Measurements from ENCODE around the gene PADI3.

The PADI3 gene

GRCh38 chr1:17211377-17211776, 37.5 kb upstream of the PADI3 start:
- no peak overlapping the region for H3K27ac Mint-ChIP-seq
- ATAC-seq (no peak), DNase-seq (no peak)
- no peak overlapping the region for H3K4me3 Mint-ChIP-seq
- H3K4me1 Mint-ChIP-seq, result peaks cover 52% of the 10 kb centered on the region
- H3K36me3 Mint-ChIP-seq (ENCODE audit: low read depth), result no peaks in the 10 kb centered on the region
- peaks cover 65% of the 10 kb centered on the region for H3K27me3 Mint-ChIP-seq
- no peaks in the 10 kb centered on the region for H3K9me3 Mint-ChIP-seq

- ATAC-seq (no peak), DNase-seq (no peak)
- Mint-ChIP-seq H3K27me3 (peaks cover 64% of the 10 kb centered on the region), H3K4me1 (peaks cover 50% of the 10 kb centered on the region), H3K36me3 (ENCODE audit: low read depth) (no peaks in the 10 kb centered on the region), H3K4me3 (no peak overlapping the region), H3K27ac (no peak overlapping the region), H3K9me3 (no peaks in the 10 kb centered on the region)
Measured at GRCh38 chr1:17212009-17212408, 36.9 kb upstream of the PADI3 start.

- Mint-ChIP-seq H3K9me3 (no peaks in the 10 kb centered on the region), H3K36me3 (ENCODE audit: low read depth) (no peaks in the 10 kb centered on the region), H3K27ac (peak overlapping the region; percentile 55), H3K27me3 (peaks cover 66% of the 10 kb centered on the region), H3K4me3 (peak overlapping the region; percentile 6), H3K4me1 (peaks cover 44% of the 10 kb centered on the region)
- peak; percentile 38 for ATAC-seq
- DNase-seq, result peak; percentile 80
Measured at GRCh38 chr1:17212487-17213121, 36.3 kb upstream of the PADI3 start.

GRCh38 chr1:17213148-17213781, 35.6 kb upstream of the PADI3 start:
- no peaks in the 10 kb centered on the region for H3K9me3 Mint-ChIP-seq
- H3K27me3 Mint-ChIP-seq, result peaks cover 66% of the 10 kb centered on the region
- no peak overlapping the region for H3K27ac Mint-ChIP-seq
- ATAC-seq (no peak), DNase-seq (no peak)
- no peaks in the 10 kb centered on the region for H3K36me3 Mint-ChIP-seq (ENCODE audit: low read depth)
- H3K4me3 Mint-ChIP-seq, result peak overlapping the region; percentile 6
- peaks cover 38% of the 10 kb centered on the region for H3K4me1 Mint-ChIP-seq

GRCh38 chr1:17213782-17214148, 35.1 kb upstream of the PADI3 start:
- no peak for DNase-seq
- H3K4me1 Mint-ChIP-seq, result peaks cover 34% of the 10 kb centered on the region
- no peaks in the 10 kb centered on the region for H3K9me3 Mint-ChIP-seq
- no peak overlapping the region for H3K27ac Mint-ChIP-seq
- no peak overlapping the region for H3K4me3 Mint-ChIP-seq
- no peaks in the 10 kb centered on the region for H3K36me3 Mint-ChIP-seq (ENCODE audit: low read depth)
- peaks cover 65% of the 10 kb centered on the region for H3K27me3 Mint-ChIP-seq
- ATAC-seq, result no peak

- ATAC-seq (no peak), DNase-seq (no peak)
- no peak overlapping the region for H3K4me3 Mint-ChIP-seq
- peaks cover 58% of the 10 kb centered on the region for H3K27me3 Mint-ChIP-seq
- H3K27ac Mint-ChIP-seq, result no peak overlapping the region
- H3K4me1 Mint-ChIP-seq, result peaks cover 31% of the 10 kb centered on the region
- H3K9me3 Mint-ChIP-seq, result no peaks in the 10 kb centered on the region
- no peaks in the 10 kb centered on the region for H3K36me3 Mint-ChIP-seq (ENCODE audit: low read depth)
Measured at GRCh38 chr1:17214876-17215544, 33.9 kb upstream of the PADI3 start.

- peaks cover 31% of the 10 kb centered on the region for H3K4me1 Mint-ChIP-seq
- no peak overlapping the region for H3K4me3 Mint-ChIP-seq
- ATAC-seq, result no peak
- H3K36me3 Mint-ChIP-seq (ENCODE audit: low read depth), result no peaks in the 10 kb centered on the region
- peaks cover 53% of the 10 kb centered on the region for H3K27me3 Mint-ChIP-seq
- H3K27ac Mint-ChIP-seq, result no peak overlapping the region
- no peak for DNase-seq
- H3K9me3 Mint-ChIP-seq, result no peaks in the 10 kb centered on the region
Measured at GRCh38 chr1:17215545-17215890, 33.4 kb upstream of the PADI3 start.

- no peaks in the 10 kb centered on the region for H3K9me3 Mint-ChIP-seq
- no peak overlapping the region for H3K27ac Mint-ChIP-seq
- no peak overlapping the region for H3K4me3 Mint-ChIP-seq
- ATAC-seq (no peak), DNase-seq (no peak)
- H3K4me1 Mint-ChIP-seq, result peaks cover 30% of the 10 kb centered on the region
- no peaks in the 10 kb centered on the region for H3K36me3 Mint-ChIP-seq (ENCODE audit: low read depth)
- peaks cover 48% of the 10 kb centered on the region for H3K27me3 Mint-ChIP-seq
Measured at GRCh38 chr1:17216078-17216477, 32.8 kb upstream of the PADI3 start.

- H3K27me3 Mint-ChIP-seq, result peaks cover 40% of the 10 kb centered on the region
- H3K4me1 Mint-ChIP-seq, result peaks cover 18% of the 10 kb centered on the region
- H3K4me3 Mint-ChIP-seq, result no peak overlapping the region
- no peaks in the 10 kb centered on the region for H3K36me3 Mint-ChIP-seq (ENCODE audit: low read depth)
- DNase-seq, result no peak
- ATAC-seq, result no peak
- no peaks in the 10 kb centered on the region for H3K9me3 Mint-ChIP-seq
- no peak overlapping the region for H3K27ac Mint-ChIP-seq
Measured at GRCh38 chr1:17217607-17218006, 31.3 kb upstream of the PADI3 start.

GRCh38 chr1:17218939-17219338, 30.0 kb upstream of the PADI3 start:
- no peak overlapping the region for H3K27ac Mint-ChIP-seq
- peaks cover 5% of the 10 kb centered on the region for H3K4me1 Mint-ChIP-seq
- no peaks in the 10 kb centered on the region for H3K36me3 Mint-ChIP-seq (ENCODE audit: low read depth)
- no peak for ATAC-seq
- no peak for DNase-seq
- no peak overlapping the region for H3K4me3 Mint-ChIP-seq
- no peaks in the 10 kb centered on the region for H3K9me3 Mint-ChIP-seq
- H3K27me3 Mint-ChIP-seq, result peaks cover 29% of the 10 kb centered on the region

GRCh38 chr1:17220287-17220686, 28.6 kb upstream of the PADI3 start:
- no peak overlapping the region for H3K27ac Mint-ChIP-seq
- DNase-seq, result no peak
- no peaks in the 10 kb centered on the region for H3K9me3 Mint-ChIP-seq
- no peaks in the 10 kb centered on the region for H3K4me1 Mint-ChIP-seq
- peaks cover 18% of the 10 kb centered on the region for H3K27me3 Mint-ChIP-seq
- H3K36me3 Mint-ChIP-seq (ENCODE audit: low read depth), result no peaks in the 10 kb centered on the region
- ATAC-seq, result no peak
- H3K4me3 Mint-ChIP-seq, result no peak overlapping the region

GRCh38 chr1:17222557-17222956, 26.3 kb upstream of the PADI3 start:
- no peak overlapping the region for H3K27ac Mint-ChIP-seq

GRCh38 chr1:17224434-17224833, 24.5 kb upstream of the PADI3 start:
- Mint-ChIP-seq H3K27me3 (peaks cover 5% of the 10 kb centered on the region), H3K4me3 (no peak overlapping the region), H3K9me3 (no peaks in the 10 kb centered on the region), H3K4me1 (no peaks in the 10 kb centered on the region), H3K36me3 (ENCODE audit: low read depth) (no peaks in the 10 kb centered on the region), H3K27ac (no peak overlapping the region)
- no peak for ATAC-seq
- no peak for DNase-seq

More at GRCh38 chr1:17222557-17222956, 26.3 kb upstream of the PADI3 start:
- no peaks in the 10 kb centered on the region for H3K9me3 Mint-ChIP-seq
- ATAC-seq (peak; percentile 7), DNase-seq (no peak)
- H3K4me3 Mint-ChIP-seq, result no peak overlapping the region
- no peaks in the 10 kb centered on the region for H3K36me3 Mint-ChIP-seq (ENCODE audit: low read depth)
- peaks cover 5% of the 10 kb centered on the region for H3K27me3 Mint-ChIP-seq
- no peaks in the 10 kb centered on the region for H3K4me1 Mint-ChIP-seq

GRCh38 chr1:17225140-17225539, 23.8 kb upstream of the PADI3 start:
- H3K9me3 Mint-ChIP-seq, result no peaks in the 10 kb centered on the region
- H3K4me1 Mint-ChIP-seq, result no peaks in the 10 kb centered on the region
- H3K27ac Mint-ChIP-seq, result no peak overlapping the region
- no peaks in the 10 kb centered on the region for H3K36me3 Mint-ChIP-seq (ENCODE audit: low read depth)
- no peak for DNase-seq
- no peak overlapping the region for H3K4me3 Mint-ChIP-seq
- no peak for ATAC-seq
- peaks cover 5% of the 10 kb centered on the region for H3K27me3 Mint-ChIP-seq

- peaks cover 6% of the 10 kb centered on the region for H3K27me3 Mint-ChIP-seq
- DNase-seq, result no peak
- H3K27ac Mint-ChIP-seq, result no peak overlapping the region
- no peak for ATAC-seq
- no peaks in the 10 kb centered on the region for H3K9me3 Mint-ChIP-seq
- no peak overlapping the region for H3K4me3 Mint-ChIP-seq
- H3K36me3 Mint-ChIP-seq (ENCODE audit: low read depth), result no peaks in the 10 kb centered on the region
- H3K4me1 Mint-ChIP-seq, result no peaks in the 10 kb centered on the region
Measured at GRCh38 chr1:17227358-17227915, 21.5 kb upstream of the PADI3 start.

All from activated naive CD8-positive, alpha-beta T cell treated with anti-CD3 and anti-CD28 coated beads, Interleukin-2, amount 50 U/mL, for 24 hours (primary cell).